IPS-11a (cell line): ENCODE data around the gene PTPRT.
"Not testable (repeated sequence)": the region's sequence is repeated elsewhere in the genome, so short reads cannot be mapped to it uniquely, and the experiment has no call there.

Experiments used
- H3K4me3 ChIP-seq: one replicate; pipeline ENCODE4 v1.5.1; 2013; ENCODE audit warnings: low read depth, low read length, control low read depth

PTPRT gene

DNA sequence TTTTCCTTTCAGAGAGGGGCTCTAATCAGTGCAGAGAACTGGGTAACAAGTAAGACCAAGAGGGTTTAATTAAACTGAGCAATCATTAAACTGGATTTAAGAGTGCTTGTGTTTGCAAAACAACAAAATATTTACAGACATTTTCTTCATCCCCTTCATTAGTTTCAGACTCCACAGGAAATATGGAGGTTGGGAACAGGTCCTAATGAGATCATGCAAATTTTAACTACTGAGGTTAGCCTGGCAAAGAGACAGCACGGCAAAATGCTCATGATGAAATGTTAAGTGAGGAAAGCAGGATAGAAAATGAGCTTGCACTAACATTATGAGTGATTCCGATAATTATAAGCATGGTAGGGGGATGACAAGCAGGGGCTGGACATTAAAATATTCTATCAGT, 268.9 kb downstream of the PTPRT start:
- no peak overlapping the region for H3K4me3 ChIP-seq

DNA sequence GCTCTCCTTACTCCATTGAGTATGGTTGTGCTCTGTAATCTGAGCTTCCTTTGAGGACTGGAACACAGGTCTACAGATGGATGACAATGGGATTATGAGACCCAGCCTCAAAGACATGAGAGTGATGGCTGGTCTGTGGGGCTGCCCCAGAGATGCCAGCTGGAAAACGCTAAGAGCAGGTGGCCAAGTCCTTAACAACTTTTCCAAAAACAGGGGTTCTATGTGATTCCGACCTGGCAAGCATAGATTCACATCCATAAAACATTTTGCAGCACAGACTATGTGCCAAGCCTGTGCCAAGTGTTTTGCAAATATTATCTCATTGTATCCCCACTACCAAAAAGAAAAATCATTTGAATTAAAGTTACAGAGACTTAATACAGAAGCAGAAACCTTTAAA, 270.4 kb downstream of the PTPRT start:
- H3K4me3 ChIP-seq, result no peak overlapping the region

DNA sequence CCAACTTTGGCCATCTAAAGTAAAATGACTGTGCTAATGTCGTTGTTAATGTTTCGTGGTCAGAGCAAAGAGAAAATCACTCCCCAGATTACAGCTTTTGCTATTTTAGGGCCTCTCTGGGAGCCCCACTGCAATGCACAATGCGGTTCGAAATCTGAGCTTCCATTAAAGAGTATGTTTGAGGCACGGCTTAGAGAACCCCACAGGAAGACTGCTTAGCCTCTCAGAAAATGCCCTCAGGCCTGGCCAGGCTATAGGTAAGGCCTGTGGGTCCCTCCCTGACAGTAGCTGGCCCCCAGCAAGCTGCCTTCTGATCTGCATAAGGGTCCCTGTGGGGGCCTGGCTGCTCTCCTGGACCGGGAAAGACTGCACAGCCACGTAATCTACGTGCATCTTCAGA, 274.6 kb downstream of the PTPRT start:
- H3K4me3 ChIP-seq, result no peak overlapping the region

DNA sequence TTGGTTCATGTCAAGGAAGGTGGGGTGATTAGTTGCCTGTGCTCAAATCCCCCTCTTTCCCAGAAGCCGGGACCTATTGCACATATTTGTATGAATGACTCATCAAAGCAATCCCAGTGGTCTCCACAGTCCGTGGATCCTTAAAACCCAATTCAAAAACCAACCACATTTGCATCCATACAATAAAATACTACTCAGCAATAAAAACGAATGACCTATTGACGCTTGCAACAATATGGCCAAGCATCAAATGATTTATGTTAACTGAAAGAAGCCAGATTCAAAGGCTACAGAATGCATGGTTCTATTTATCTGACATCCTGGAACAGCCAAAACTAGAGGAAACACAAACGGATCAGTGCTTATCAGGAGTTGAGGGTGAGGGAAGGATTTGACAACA, 275.4 kb downstream of the PTPRT start:
- no peak overlapping the region for H3K4me3 ChIP-seq

DNA sequence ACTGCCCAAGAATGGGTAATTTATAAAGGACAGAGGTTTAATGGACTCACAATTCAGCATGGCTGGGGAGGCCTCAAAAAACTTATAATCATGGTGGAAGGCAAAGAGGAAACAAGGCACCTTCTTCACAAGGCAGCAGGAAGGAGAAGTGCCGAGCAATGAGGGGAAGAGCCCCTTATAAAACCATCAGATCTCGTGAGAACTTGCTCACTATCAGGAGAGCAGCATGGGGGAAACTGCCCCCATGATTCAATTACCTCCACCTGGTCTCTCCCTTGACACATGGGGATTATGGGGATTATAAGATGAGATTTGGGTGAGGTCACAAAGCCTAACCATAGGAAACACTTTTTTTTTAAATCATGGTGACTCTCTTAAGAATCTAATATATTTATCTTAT, 278.9 kb downstream of the PTPRT start:
- H3K4me3 ChIP-seq, result not testable (repeated sequence)

DNA sequence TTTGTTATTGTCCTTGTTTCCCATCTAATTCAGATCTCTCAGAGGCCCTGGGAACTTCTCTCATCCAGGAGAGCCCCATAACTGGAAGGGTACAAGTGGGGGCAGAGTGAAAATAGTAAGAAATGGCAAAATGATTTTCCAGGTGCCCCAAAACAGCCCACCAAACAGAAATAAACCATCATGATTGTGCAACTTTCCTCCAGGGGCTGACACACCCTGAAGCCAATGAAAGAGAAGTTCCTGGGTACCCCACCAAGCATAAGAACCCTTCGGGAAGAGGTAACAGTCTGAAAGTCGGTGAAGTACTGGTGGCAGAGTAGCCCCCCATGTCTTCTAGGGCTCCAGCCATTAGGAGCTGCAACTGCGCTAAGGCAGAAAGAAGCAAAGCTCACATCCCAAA, 282.0 kb downstream of the PTPRT start:
- no peak overlapping the region for H3K4me3 ChIP-seq

DNA sequence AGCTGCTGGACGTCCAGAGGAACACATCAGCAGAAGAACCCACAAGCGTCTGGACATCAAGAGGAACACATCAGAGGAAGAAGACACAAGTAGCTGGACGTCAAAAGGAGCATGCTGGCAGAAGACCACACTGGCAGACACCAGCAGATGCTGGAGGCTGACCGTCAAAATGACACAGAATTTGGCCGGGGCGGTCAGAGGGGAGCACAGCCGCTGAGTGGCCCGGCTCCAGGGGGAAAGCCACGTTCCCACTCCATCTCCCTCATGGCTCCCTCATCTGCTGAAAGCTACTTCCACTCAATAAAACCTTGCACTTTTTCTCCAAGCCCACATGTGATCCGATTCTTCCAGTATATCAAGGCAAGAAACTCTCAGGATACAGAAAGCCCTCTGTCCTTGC, 283.6 kb downstream of the PTPRT start:
- no peak overlapping the region for H3K4me3 ChIP-seq

DNA sequence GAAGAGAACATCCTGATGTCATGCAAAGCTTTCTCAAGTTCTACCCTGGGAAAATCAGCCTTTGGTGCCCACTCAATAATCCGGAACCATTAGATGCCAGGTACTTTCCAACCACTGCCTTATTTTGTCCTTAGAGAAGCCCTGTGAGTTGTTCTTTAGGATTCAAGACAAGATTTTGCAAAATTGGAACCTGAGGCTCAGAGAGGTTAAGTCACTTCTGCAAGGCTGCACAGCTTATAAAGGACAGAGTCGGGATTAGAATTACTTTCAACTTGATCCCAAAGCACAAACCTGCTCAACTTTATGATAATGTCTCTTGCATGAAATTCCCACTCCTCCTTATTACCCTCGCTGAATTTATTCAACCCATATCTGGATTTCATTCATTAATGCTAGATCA, 287.2 kb downstream of the PTPRT start:
- H3K4me3 ChIP-seq, result no peak overlapping the region

DNA sequence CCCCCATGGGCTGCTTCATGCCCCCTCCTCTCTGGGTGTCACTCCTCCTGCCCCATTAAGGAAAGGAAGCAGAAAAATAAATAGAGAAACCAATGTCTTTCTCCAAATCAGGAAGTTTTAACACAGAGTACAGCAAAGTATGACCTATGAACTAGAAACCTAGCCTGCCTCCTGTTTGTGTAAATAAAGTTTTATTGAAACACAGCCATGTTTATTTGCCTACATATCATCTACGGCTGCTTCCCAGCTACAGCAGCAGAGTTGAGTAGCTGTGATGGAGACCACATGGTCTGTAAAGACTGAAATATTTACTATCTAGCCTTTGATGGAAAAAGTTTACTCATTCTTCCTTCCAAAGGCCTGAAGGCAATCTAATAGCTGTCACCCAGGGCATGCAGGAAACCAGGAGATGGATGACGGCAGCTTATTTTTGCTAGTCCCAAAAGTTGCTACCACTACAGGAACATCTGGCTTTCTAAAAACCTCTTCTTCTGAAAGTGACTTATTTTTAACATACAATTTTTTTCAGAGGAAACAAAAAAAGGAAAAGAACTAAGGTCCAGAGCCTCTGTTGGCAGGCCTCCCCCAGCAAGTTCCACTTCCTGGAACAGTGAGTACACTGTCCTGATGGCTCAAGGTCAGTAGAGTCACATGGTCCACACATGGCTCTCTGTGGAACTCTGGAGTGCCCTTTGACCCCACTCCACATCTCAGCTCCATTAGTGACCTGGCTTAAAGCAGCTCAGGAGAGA, 287.8 kb downstream of the PTPRT start:
- no peak overlapping the region for H3K4me3 ChIP-seq

DNA sequence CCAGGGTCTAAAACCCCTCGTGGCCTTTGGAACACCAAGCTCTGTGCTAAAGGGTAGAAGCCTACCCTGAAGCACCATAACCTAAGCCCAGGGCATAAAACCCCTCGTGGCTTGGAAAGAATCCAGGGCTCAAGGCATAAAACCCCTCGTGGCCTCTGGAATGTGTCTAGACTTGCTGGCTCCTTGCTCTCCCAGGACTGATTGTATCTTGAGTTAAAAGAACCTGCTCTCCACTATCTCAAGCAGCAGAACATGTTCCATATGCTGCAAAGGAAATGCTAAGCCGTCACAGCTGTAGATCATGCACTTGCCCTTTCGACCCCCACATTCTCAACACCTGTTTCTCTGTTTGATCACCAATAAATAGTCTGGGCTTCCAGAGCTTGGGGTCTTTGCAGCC, 288.9 kb downstream of the PTPRT start:
- not testable (repeated sequence) for H3K4me3 ChIP-seq

DNA sequence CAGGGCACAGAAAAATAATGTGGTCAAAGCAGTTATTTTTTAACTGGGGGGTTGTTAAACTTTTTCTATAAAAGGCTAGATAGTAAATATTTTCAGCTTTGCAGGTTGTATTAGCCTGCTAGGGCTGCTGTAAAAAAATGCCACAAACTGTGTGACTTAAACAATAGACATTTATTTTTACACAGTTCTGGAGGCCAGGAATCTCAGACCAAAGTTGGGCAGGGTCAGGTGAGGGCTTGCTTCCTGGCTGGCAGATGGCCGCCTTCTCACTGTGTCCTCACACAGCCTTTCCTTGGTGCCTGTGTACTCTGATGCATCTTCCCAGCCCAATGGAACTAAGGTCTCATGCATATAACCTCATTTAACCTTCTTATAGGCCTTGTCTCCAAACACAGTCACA, 294.7 kb downstream of the PTPRT start:
- no peak overlapping the region for H3K4me3 ChIP-seq

DNA sequence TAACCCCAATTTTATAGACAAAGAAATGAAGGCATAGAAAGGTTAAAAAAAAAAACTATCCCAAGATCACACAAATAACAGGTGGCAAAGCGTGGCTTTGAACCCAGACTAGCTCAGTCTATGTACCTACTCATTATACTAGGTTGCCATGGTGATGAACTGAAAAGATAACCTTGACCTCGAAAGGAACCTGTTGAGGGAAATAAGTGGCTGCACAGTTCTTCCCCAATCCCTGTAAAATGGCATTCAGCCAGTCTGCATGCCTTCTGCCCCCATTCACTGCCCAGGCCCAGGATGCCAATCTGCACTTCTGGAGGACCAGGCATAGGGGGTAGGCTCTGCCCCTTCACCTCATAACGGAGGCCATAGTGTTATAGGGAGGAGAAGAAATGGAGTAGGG, 295.2 kb downstream of the PTPRT start:
- no peak overlapping the region for H3K4me3 ChIP-seq

DNA sequence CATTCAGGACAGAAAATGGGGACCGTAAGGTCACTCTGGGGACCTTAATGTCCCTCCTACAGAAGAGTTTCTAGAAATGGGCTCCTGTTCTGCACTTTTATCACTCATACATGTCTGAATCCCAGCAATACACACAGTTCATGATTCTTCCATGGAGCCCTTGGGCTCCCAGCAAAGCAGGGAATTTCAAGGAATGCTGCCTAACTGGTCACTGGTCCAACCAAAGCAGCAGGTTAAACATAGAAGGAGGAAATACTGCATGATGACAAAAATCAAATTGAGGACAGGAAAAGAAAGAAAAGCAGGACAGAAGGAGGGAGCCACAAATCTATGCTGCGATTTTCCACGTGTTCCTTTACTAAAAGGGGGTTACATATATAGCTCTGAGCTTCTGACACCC, 300.2 kb downstream of the PTPRT start:
- H3K4me3 ChIP-seq, result no peak overlapping the region

DNA sequence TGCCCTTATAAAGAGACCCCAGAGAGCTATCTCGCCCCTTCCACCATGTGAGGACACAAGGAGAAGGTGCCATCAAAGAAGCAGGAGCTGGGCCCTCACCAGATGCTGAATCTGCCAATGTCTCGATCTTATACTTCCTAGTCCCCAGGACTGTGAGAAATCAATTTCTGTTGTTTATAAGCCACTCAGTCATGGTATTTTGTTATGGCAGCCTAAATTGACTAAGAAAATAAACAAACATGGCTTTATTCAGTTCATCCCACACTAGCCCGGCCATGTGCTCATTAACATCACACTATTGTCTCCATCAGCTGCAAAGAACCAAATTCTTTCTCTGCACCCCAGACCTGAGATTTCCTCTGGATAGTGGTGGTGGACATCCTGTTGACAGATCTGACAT, 302.4 kb downstream of the PTPRT start:
- no peak overlapping the region for H3K4me3 ChIP-seq

DNA sequence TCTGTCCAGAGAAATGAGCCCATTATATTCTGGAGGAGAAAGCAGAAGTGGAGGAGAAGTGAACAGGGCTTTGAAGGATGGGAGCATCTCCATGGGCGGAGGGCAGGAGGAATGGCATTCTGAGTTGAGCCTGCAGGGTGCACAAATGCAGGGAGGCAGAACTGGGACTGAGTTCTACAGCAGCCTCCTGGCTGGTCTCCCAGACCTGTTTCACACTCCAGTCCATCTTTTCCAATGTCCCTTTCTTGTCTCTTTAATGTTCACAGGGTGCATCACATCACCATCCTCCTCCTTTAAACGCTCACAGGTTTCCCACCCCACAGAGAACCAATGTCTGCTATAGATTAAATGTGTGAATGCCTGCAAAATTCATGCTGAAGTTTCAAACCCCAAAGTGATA, 302.9 kb downstream of the PTPRT start:
- H3K4me3 ChIP-seq, result no peak overlapping the region

DNA sequence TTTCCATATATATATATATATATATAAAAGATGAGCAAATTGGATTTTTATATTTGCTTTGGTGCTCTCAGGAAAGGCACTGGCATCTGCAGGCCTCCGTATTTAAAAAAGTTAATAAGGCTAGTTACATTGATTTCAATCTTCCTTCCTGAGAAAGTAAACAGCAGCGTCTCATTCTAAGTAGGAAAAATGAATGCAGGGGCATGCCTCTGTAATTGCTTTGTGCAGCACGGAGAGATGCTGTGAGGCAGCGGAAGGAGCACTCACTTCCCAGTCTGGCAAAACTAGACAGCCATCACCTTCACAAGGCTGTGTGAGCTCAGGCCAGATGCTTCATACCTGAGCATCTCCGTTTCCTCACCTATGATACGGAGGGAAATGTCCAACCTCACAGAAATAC, 303.7 kb downstream of the PTPRT start:
- H3K4me3 ChIP-seq, result no peak overlapping the region

DNA sequence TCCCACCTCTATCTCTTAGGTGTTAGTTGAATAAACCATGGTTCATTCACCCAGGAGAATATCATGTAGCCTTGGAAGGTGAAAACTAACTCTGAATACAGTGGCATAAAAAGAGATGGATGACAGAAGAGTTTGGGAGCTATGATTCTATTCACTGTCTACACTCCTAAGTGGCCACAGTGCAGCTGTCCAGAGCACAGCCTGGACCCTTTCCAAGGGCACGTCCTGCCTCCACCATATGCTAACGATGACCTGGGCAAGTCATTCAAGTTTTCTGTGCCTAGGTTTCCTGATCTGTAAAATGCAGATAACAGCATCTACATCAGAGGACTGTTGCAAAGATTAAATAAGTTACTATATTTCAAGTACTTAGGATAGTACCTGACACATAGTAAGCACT, 314.1 kb downstream of the PTPRT start:
- no peak overlapping the region for H3K4me3 ChIP-seq

DNA sequence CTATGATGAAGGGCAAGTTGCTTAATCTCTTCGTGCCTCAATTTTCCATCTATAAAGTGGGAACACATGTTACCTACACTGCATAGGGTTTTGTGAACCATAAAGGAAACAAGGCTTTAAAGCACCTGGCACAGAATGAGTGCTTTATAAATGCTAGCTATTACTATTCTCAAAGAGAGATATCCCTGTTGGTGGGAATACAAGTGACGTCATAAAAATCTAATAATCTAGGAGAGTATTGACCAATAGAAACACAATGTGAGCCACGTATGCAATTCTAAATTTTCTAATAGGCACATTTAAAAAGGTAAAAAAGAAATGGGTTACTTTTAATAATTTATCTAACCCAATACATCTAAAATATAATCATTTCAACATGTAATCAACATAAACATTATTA, 316.4 kb downstream of the PTPRT start:
- no peak overlapping the region for H3K4me3 ChIP-seq

DNA sequence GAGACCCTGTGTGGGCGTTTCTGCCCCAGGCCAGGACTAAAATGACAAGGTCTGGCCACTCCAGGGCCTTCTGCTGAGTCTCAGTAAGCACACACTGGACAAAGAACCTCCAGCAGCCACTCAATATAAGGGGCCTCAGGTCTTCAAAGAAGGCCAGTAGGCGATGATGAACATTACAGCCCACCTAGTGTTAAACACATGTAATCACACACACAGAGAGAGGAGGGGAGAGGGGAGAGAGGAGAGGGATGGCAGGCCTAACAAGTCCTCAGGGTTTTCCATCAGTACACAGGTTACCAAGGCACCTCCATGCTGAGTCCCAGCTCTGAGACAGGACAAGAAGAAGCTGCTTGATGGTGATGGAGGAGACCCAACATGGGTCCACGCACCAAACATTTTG, 325.6 kb downstream of the PTPRT start:
- no peak overlapping the region for H3K4me3 ChIP-seq

DNA sequence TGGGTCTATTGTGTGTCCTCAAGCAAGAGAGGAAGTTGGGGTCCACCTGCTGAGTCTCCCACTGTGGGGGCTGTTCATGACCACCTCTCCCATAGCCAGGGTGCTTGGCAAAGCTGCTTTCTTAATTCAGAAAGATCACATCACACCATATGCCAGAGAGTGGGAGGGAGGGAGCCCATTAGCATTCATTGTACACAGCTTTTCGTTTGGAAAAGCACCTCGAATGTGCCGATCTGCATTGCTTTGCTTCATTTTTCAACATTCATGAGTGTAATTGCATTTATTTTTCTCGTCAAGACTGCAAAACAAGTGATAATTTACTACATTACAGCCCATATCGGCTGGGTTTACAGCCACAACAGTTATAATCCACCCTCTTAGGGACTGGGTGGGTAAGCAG, 327.3 kb downstream of the PTPRT start:
- no peak overlapping the region for H3K4me3 ChIP-seq

DNA sequence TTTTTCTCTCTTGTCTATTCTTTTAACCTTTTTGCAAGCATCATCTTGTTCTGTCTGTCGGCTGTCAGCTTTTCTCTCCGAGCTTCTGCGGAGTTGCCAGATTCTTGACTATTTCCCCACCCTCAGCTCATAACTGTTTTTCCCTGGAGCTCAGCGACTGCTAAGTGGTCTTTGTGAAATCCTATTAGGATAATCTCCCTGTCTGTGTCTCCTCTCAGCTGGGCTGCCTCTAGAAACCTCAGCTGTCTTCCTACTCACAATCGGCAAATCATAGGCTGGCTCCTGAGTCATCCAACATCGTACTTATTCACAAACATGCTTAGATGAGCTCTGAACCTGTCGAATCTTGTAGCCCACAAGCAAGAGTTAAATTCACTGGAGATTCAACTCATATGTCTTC, 332.3 kb downstream of the PTPRT start:
- no peak overlapping the region for H3K4me3 ChIP-seq

DNA sequence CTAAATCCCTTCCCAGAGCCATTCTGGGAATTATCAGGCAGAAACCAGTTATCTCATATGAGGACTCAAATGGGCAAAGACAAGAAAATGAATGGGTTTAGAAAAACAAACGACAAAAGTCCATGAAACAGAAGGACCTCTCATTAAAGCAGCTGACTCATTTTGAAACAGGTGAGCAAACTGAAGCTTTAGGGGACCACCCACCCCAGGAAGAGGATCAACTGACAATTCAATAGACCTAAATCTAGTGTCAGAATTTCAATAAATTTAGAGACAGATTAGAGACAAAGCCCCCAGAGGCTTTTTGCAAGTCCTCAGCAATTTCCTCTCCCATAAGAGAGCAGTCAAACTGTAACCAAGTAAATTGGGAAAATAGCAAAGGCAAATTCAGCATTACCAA, 333.8 kb downstream of the PTPRT start:
- no peak overlapping the region for H3K4me3 ChIP-seq

DNA sequence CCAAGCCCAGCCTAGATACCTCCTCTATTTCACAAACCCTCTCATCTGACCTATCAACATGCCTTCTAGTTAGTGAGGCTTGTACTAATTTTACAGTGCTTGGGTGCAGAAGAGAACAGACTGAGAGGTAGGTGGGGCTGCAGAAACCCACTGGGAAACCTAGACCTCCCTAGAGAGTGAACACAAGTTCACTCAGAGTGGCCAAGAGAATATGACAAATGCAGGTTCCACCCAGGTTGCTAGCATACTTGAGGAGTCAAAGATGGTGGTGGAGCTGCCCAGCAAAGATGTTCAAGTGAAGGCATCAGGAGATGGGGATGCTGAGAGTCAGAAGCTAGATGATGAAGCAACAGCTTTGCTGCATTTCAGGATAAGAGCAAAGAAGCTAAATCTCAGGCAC, 337.0 kb downstream of the PTPRT start:
- H3K4me3 ChIP-seq, result no peak overlapping the region
